HepG2 (cell line): ENCODE results near the gene SUB1. TPM values are rescaled to one million over a fixed set of nuclear protein-coding genes. Genes with fewer than 3 reads are reported as not detected.
A peak's percentile ranks its signal among the peaks of the same experiment; 100 is the strongest.

Experiments
- EHMT2 ChIP-seq: fragments of 200-600 bp; sonication (generic); IDR thresholded peaks from 2 replicates; pipeline ENCODE4 v1.7.0; 2017; ENCODE audit warnings: antibody characterized with exemption, low read depth, low read length, borderline replicate concordance
- GMEB1 ChIP-seq: sonication (generic); formaldehyde crosslinking; IDR thresholded peaks from 2 replicates; pipeline ENCODE4 v1.5.1; 2020; ENCODE audit warnings: missing genetic modification reagents, mild to moderate bottlenecking, borderline replicate concordance
- HNF1B ChIP-seq: sonication (generic); formaldehyde crosslinking; IDR thresholded peaks from 2 replicates; pipeline ENCODE4 v1.5.1; 2020; ENCODE audit warnings: mild to moderate bottlenecking, moderate library complexity, missing genetic modification reagents
- JDP2 ChIP-seq: sonication (generic); formaldehyde crosslinking; IDR thresholded peaks from 2 replicates; pipeline ENCODE4 v1.8.1; 2022; ENCODE audit warnings: missing genetic modification reagents, borderline replicate concordance
- MIER2 ChIP-seq: IDR thresholded peaks from 2 replicates; pipeline ENCODE4 v1.6.1; 2016; ENCODE audit warnings: missing biosample characterization, missing genetic modification reagents
- NFE2 ChIP-seq: sonication (generic); formaldehyde crosslinking; IDR thresholded peaks from 2 replicates; pipeline ENCODE4 v1.4.0; 2020; ENCODE audit warnings: missing genetic modification reagents
- NONO ChIP-seq, 2 experiments: fragments of 450-650 bp in 1 of 2; sonication (generic) in 1 of 2; formaldehyde crosslinking in 1 of 2; IDR thresholded peaks in 1 of 2; conservative IDR thresholded peaks in 1 of 2; 2 replicates each; pipeline versions ENCODE4 v1.6.1 to v1.8.0; 2017 to 2022; ENCODE audit warnings: mild to moderate bottlenecking in 1 of 2, missing genetic modification reagents in 1 of 2, moderate library complexity in 1 of 2
- ZNF557 ChIP-seq: sonication (generic); formaldehyde crosslinking; IDR thresholded peaks from 2 replicates; pipeline ENCODE4 v1.4.0; 2020; ENCODE audit warnings: missing genetic modification reagents
- ZNF672 ChIP-seq: sonication (generic); formaldehyde crosslinking; IDR thresholded peaks from 2 replicates; pipeline ENCODE4 v1.8.1; 2022; ENCODE audit warnings: missing genetic modification reagents
- ZNF687 ChIP-seq: sonication (generic); formaldehyde crosslinking; IDR thresholded peaks from 2 replicates; pipeline ENCODE4 v1.5.1; 2020; ENCODE audit warnings: mild to moderate bottlenecking, missing genetic modification reagents, moderate library complexity
- polyA plus RNA-seq, 8 experiments: library from polyadenylated mRNA; depleted of rRNA in 3 of 8; stranded (reverse) in 7 of 8; unstranded in 1 of 8; fragments of >200 nt; fragmentation: Illumina TruSeq in 4 of 8; extraction: Trizol in 4 of 8; gene quantifications; 2 replicates each; pipeline versions ENCODE4 v1.2.1 to v1.2.3, GENCODE V29; 2011 to 2016; ENCODE audit warnings: low read depth in 4 of 8, missing spikeins in 1 of 8, mixed read lengths in 1 of 8; ENCODE audit not compliant: insufficient read depth in 1 of 8
- total RNA-seq, 5 experiments: library from RNA; depleted of rRNA; stranded (reverse); fragments of >200 nt; fragmentation: Illumina TruSeq; extraction: Trizol; gene quantifications; 2 replicates each; pipeline ENCODE4 v1.2.3, GENCODE V29; 2016; ENCODE audit warnings: low read depth in 1 of 5
- TF ChIP-seq, protein P1 (sequence below): sonication (generic); formaldehyde crosslinking; IDR thresholded peaks from 2 replicates; pipeline ENCODE4 v1.4.0; 2020; ENCODE audit warnings: missing genetic modification reagents, mild to moderate bottlenecking, borderline replicate concordance
- TF ChIP-seq, protein P2 (sequence below): sonication (generic); formaldehyde crosslinking; IDR thresholded peaks from 2 replicates; pipeline ENCODE4 v1.4.0; 2020; ENCODE audit warnings: missing genetic modification reagents

The SUB1 gene
- total and polyA plus RNA-seq, 2 of the 13 experiments (the other 11 are each of a cell fraction or from before 2014, with no cell fraction given): 182 to 693 TPM

DNA sequence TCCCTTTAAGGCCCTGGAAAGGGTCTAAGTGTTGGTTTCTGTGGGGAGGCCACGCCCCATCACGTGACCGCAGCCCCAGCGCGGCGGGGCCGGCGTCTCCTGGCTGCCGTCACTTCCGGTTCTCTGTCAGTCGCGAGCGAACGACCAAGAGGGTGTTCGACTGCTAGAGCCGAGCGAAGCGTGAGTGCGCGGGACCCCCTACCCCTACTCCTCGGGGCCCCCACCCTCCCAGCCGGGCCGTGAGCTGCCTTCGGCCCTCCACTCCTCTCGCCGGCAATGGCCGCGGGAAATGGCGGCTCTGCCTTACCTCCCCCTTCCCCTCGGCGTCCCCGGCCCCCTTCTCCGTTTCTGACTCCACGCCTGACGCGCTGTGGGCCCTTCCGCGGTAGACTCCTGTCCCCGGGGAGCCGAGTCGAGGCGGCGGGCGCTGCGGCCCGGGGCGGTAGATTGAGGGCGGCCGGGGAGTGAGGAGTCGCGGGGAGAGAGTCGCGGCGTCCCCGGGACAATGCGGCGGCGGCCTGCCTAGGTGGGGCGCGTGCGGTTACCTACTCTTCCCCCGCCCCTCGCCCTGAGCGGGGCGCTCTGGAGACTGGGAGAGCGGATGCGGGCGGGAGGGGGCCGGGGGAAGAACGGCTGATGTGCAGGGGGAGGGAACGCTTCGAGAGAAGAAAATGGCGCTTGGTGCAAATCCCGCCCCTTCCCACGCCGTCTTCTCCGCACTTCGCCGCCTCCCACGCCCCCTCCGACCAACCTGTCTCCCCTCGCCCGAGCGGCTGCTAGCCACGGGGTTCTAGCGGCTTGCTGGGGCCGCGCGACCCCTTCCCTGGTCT lies at the start of gene SUB1 (continued):
- TF ChIP-seq GMEB1 (CRISPR knock-in tag) (peak; percentile 57; the same call in 1 of the 2 replicates), NONO (IDR thresholded peaks at IDR 0.05) (no peak), NONO (CRISPR knock-in tag; conservative IDR thresholded peaks at IDR 0.05) (peak; percentile 54), ZNF557 (no peak), JDP2 (CRISPR knock-in tag) (no peak), MIER2 (CRISPR knock-in tag) (no peak), NFE2 (CRISPR knock-in tag) (no peak), HNF1B (no peak; the same call in 1 of the 2 replicates), ZNF687 (CRISPR knock-in tag) (peak; percentile 84), EHMT2 (no peak), ZNF672 (CRISPR knock-in tag) (no peak)
- TF ChIP-seq, protein P1, sequence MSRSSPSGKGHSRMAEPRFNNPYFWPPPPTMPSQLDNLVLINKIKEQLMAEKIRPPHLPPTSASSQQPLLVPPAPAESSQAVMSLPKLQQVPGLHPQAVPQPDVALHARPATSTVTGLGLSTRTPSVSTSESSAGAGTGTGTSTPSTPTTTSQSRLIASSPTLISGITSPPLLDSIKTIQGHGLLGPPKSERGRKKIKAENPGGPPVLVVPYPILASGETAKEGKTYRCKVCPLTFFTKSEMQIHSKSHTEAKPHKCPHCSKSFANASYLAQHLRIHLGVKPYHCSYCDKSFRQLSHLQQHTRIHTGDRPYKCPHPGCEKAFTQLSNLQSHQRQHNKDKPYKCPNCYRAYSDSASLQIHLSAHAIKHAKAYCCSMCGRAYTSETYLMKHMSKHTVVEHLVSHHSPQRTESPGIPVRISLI (CRISPR knock-in tag): no peak
- TF ChIP-seq, protein P2, sequence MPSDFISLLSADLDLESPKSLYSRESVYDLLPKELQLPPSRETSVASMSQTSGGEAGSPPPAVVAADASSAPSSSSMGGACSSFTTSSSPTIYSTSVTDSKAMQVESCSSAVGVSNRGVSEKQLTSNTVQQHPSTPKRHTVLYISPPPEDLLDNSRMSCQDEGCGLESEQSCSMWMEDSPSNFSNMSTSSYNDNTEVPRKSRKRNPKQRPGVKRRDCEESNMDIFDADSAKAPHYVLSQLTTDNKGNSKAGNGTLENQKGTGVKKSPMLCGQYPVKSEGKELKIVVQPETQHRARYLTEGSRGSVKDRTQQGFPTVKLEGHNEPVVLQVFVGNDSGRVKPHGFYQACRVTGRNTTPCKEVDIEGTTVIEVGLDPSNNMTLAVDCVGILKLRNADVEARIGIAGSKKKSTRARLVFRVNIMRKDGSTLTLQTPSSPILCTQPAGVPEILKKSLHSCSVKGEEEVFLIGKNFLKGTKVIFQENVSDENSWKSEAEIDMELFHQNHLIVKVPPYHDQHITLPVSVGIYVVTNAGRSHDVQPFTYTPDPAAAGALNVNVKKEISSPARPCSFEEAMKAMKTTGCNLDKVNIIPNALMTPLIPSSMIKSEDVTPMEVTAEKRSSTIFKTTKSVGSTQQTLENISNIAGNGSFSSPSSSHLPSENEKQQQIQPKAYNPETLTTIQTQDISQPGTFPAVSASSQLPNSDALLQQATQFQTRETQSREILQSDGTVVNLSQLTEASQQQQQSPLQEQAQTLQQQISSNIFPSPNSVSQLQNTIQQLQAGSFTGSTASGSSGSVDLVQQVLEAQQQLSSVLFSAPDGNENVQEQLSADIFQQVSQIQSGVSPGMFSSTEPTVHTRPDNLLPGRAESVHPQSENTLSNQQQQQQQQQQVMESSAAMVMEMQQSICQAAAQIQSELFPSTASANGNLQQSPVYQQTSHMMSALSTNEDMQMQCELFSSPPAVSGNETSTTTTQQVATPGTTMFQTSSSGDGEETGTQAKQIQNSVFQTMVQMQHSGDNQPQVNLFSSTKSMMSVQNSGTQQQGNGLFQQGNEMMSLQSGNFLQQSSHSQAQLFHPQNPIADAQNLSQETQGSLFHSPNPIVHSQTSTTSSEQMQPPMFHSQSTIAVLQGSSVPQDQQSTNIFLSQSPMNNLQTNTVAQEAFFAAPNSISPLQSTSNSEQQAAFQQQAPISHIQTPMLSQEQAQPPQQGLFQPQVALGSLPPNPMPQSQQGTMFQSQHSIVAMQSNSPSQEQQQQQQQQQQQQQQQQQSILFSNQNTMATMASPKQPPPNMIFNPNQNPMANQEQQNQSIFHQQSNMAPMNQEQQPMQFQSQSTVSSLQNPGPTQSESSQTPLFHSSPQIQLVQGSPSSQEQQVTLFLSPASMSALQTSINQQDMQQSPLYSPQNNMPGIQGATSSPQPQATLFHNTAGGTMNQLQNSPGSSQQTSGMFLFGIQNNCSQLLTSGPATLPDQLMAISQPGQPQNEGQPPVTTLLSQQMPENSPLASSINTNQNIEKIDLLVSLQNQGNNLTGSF (CRISPR knock-in tag): no peak
